ENCODE results near the gene ZDHHC14. TPM values are rescaled to one million over a fixed set of nuclear protein-coding genes. Genes with fewer than 3 reads are reported as not detected.
A peak's percentile ranks its signal among the peaks of the same experiment; 100 is the strongest.

Gene ZDHHC14
- total RNA-seq, 4 donors from 2014 or later, result 7.1 to 11.4 (median 9.8) TPM

- TF ChIP-seq EP300 (IDR thresholded peaks at IDR 0.05) (no peak), CTCF (IDR thresholded peaks at IDR 0.05) (no peak), POLR2AphosphoS5 (IDR thresholded peaks at IDR 0.05) (no peak)
- intact Hi-C loops (cut with DNase I), result no loop called here
- Histone ChIP-seq H3K27ac (replicated peaks in 1 of 4) (no peak overlapping the region), H3K4me3 (no peak overlapping the region), H3K36me3 (no peaks in the 10 kb centered on the region), H3K27me3 (no peaks in the 10 kb centered on the region), H3K9me3 (no peaks in the 10 kb centered on the region), H3K4me1 (no peaks in the 10 kb centered on the region)
- no peak for DNase-seq (ENCODE audit: extremely low spot score)
These were observed 189.8 kb downstream of the ZDHHC14 start for GRCh38 chr6:157570752-157571151.

GRCh38 chr6:157571269-157571668 is 190.3 kb downstream of the ZDHHC14 start:
- TF ChIP-seq CTCF (IDR thresholded peaks at IDR 0.05), result no peak
- no peak for TF ChIP-seq POLR2A (IDR thresholded peaks at IDR 0.05; ENCODE audit: low read depth)
- TF ChIP-seq EP300 (IDR thresholded peaks at IDR 0.05), result no peak
- no peak for TF ChIP-seq POLR2AphosphoS5 (IDR thresholded peaks at IDR 0.05)
- no peak overlapping the region for H3K27ac ChIP-seq (replicated peaks in 1 of 4)
- no peak for DNase-seq (ENCODE audit: extremely low spot score)
- WGBS, result 75% methylated on average over 4 of the region's 4 CpGs
- H3K27me3 ChIP-seq, result no peaks in the 10 kb centered on the region
- intact Hi-C loops (cut with DNase I), result no loop called here
- no peaks in the 10 kb centered on the region for H3K9me3 ChIP-seq
- H3K36me3 ChIP-seq, result no peaks in the 10 kb centered on the region
- H3K4me1 ChIP-seq, result no peaks in the 10 kb centered on the region
- H3K4me3 ChIP-seq, result no peak overlapping the region

- Histone ChIP-seq H3K27ac (replicated peaks in 1 of 4) (no peak overlapping the region), H3K36me3 (no peaks in the 10 kb centered on the region), H3K27me3 (no peaks in the 10 kb centered on the region), H3K9me3 (no peaks in the 10 kb centered on the region), H3K4me3 (no peak overlapping the region), H3K4me1 (no peaks in the 10 kb centered on the region)
- intact Hi-C loops (cut with DNase I), result no loop called here
- WGBS, result 97% methylated on average over 5 of the region's 5 CpGs
- TF ChIP-seq POLR2A (IDR thresholded peaks at IDR 0.05; ENCODE audit: low read depth) (no peak), EP300 (IDR thresholded peaks at IDR 0.05) (no peak), POLR2AphosphoS5 (IDR thresholded peaks at IDR 0.05) (no peak), CTCF (IDR thresholded peaks at IDR 0.05) (no peak)
- DNase-seq (ENCODE audit: extremely low spot score), result no peak
These were observed 191.0 kb downstream of the ZDHHC14 start for GRCh38 chr6:157571950-157572349.

GRCh38 chr6:157574851-157575424 is 193.9 kb downstream of the ZDHHC14 start:
- peak; percentile 72 for DNase-seq (ENCODE audit: extremely low spot score)
- H3K4me3 ChIP-seq, result no peak overlapping the region
- H3K4me1 ChIP-seq, result no peaks in the 10 kb centered on the region
- intact Hi-C loops (cut with DNase I), result no loop called here
- no peak for TF ChIP-seq CTCF (IDR thresholded peaks at IDR 0.05)
- no peak for TF ChIP-seq EP300 (IDR thresholded peaks at IDR 0.05)
- TF ChIP-seq POLR2AphosphoS5 (IDR thresholded peaks at IDR 0.05), result no peak
- no peak for TF ChIP-seq POLR2A (IDR thresholded peaks at IDR 0.05; ENCODE audit: low read depth)
- no peak overlapping the region for H3K27ac ChIP-seq (replicated peaks in 1 of 4)
- H3K9me3 ChIP-seq, result no peaks in the 10 kb centered on the region
- WGBS, result 95% methylated on average over 4 of the region's 5 CpGs
- no peaks in the 10 kb centered on the region for H3K36me3 ChIP-seq
- no peaks in the 10 kb centered on the region for H3K27me3 ChIP-seq
